HG03139 (cell line): ENCODE data around the gene AK8.

Experiments used
- ATAC-seq: cut with Tn5 transposase; IDR thresholded peaks from one replicate; pipeline ENCODE4 v1.9.1; 2021; ENCODE audit not compliant: unreplicated experiment

Gene AK8, protein sequence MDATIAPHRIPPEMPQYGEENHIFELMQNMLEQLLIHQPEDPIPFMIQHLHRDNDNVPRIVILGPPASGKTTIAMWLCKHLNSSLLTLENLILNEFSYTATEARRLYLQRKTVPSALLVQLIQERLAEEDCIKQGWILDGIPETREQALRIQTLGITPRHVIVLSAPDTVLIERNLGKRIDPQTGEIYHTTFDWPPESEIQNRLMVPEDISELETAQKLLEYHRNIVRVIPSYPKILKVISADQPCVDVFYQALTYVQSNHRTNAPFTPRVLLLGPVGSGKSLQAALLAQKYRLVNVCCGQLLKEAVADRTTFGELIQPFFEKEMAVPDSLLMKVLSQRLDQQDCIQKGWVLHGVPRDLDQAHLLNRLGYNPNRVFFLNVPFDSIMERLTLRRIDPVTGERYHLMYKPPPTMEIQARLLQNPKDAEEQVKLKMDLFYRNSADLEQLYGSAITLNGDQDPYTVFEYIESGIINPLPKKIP

GRCh38 chr9:132877824-132878694 is at the start of gene AK8:
TSS of gene AK8 (minus strand) at chr9:132878284. CDS start at chr9:132878255, 29 bp downstream.
- ATAC-seq = no peak

DNA sequence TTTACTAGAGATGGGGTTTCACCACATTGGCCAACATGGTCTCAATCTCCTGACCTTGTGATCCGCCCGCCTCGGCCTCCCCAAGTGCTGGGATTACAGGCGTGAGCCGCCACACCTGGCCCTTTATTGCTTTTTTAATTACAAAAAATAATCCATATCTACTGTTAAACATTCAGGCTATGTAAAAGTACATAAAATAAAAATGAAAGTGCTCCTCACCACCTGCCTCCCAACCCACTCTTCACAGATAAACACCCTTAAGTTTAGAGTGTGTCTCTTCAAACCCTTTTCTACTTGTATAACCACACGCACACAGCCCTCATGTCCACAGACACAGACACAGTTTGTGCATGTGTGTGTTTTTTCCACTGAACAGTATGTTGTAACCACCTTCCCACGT is 49.6 kb upstream of the AK8 start:
- no peak for ATAC-seq

DNA sequence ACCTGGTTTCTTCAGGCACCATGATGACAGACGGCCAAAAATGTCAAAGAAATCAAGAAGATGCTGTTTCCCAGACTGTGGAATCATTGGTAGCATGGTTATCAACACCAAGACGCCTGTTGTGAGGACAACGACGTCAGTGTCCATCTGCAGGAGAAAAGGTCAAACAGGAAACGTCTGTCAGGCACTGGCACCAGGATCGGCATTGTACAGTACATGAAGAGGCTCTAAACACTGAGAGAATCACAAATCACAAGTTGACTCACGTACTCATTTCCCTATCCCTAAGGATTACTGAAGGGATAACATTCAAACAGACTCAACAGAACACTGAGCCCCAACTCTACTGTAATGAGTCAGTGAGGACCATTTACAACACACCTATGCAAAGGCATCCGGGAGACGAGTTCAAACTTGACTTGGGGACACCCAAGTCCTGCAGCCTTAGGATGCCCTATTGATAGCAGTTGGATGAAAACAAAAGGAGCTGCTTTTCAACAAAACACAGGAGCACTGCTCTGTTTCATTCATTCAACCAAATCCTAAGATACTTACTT is 45.3 kb upstream of the AK8 start:
- ATAC-seq = no peak

DNA sequence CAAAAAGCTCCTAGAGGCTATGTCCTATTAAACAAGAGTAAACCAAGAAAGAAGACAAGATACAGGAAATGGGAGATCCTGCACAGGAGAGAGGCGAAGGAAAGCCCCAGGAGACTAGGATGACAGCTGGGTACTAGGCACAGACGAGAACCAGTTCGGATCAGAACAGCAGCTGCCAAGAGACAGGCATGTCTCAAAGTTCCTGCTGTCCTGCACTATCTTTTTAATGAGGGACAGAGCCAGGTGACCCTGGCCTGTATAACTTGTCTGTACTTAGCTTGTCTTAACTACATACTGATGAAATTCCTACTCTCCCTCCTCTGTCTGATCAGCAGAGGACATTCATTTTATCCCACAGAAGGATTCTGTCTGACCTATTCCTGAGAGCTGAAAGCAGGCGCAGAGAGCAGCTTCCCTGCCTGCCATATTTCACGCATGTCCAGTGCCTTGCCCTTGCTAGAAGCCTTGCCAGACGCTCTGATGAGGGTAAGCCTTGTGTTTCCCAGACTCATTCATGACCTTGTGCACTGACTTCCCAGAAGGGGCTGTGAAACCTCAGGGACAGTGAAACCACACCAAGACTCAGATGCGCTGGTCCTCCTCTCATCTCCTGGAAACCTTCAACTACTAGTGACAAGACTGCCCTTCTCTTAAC is 41.7 kb upstream of the AK8 start:
- no peak for ATAC-seq

- ATAC-seq = no peak
These were observed 36.8 kb upstream of the AK8 start for GRCh38 chr9:132914924-132915323.

- no peak for ATAC-seq
These were observed 34.0 kb upstream of the AK8 start for GRCh38 chr9:132912131-132912530.

- ATAC-seq = no peak
These were observed 32.3 kb upstream of the AK8 start for GRCh38 chr9:132910376-132910775.

- no peak for ATAC-seq
These were observed 31.2 kb upstream of the AK8 start for GRCh38 chr9:132909311-132909710.

- no peak for ATAC-seq
These were observed 30.6 kb upstream of the AK8 start for GRCh38 chr9:132908635-132909034.

DNA sequence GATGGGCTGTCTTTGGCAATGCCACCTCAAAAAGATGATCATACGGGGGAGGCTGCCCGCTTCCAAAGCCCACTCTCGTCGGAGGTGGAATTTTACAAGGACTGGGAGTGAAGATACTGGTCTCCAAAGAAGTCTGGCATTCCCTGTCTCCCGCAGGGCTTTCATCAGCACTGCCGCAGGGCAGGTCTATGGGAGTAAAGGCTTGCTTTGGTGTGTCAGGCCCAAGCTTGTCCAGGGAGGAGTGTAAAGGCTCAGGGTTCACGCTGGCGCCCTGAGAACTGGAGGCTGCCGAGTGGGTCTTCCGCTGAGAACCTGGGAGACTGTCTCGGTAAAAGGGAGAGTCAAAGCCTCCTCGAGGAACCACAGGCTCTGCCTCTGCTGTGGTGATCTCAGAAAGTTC is 27.6 kb upstream of the AK8 start:
- no peak for ATAC-seq

GRCh38 chr9:132903574-132904492 is 25.7 kb upstream of the AK8 start:
- no peak for ATAC-seq

GRCh38 chr9:132901858-132902831 is 24.1 kb upstream of the AK8 start:
- ATAC-seq = no peak

DNA sequence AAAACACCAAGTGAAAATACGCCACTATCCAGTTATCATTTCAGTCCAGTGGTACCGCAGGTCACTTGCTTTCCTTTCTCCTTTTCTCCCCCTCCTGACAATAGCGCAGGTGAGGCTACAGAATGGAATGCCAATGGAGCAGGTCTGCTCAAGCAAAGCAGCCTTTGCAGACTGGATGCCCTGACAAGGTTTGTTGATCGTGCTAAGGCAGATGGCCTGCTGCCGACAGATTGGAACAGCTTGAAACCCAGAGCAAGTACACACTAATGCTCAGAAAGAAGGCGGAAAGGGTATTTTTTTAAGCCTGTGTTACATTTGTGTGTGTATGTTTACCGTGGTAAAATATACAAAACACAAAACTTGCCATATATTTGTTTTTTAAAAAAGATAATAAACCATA is 20.0 kb upstream of the AK8 start:
- no peak for ATAC-seq

DNA sequence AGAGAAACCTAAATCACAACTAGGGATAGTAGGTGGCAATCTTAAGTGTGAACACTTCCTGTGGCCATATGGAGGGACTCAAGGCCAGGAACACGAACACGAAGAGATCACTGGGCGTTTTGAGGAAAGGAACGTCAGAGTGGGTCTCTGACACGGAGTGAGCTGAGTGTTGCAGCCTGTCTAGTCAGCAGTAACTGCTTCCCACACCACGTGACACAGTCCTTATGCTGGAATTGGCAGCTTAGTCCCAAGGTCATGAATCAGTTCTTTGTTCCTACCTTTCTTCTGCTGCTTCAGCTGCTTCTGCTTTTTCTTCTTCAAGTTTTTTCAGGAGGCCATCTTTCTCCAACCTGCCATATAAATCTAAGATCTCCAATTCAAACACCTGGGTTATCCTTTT is 18.8 kb upstream of the AK8 start:
- ATAC-seq = no peak

DNA sequence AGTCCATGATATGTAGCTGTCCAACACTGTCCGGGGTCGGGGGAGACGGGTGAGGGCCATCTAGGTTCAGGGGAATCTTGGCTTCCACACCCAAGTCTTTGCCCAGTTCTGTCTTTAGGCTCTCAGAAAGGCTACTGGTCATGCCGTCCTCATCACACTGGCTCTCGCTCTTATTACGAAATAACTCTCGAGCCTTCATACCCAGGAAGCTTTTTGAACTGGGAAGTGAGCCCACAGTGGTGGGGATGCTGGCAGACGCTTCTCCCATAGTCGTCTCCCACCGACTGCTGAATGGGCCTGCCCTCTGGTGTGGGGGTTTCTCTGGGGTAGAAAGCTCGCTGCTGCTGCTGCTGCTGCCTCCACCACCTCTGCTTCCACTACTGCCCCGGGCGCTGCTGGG is 18.2 kb upstream of the AK8 start:
- no peak for ATAC-seq

GRCh38 chr9:132894862-132895835 is 17.1 kb upstream of the AK8 start:
- ATAC-seq = no peak

DNA sequence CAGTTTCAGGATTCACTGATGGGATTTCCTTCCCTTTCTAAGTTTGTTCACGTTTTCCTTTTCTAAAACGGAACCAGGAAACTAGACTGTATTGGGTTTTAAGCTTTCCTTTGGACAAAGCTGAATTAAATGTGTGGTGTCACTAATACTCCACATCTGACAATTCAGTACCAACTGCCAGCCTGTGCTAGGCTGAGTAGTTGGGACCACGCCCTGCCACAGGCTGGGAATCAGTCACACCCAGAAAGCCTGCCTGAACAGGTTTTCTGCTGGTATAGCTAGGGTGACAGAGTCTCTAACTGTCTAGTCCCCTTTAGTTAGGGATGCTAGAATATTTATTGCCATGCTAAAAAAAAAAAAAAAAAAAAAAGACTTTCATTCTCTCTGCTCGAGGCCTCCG is 16.3 kb upstream of the AK8 start:
- ATAC-seq = no peak

DNA sequence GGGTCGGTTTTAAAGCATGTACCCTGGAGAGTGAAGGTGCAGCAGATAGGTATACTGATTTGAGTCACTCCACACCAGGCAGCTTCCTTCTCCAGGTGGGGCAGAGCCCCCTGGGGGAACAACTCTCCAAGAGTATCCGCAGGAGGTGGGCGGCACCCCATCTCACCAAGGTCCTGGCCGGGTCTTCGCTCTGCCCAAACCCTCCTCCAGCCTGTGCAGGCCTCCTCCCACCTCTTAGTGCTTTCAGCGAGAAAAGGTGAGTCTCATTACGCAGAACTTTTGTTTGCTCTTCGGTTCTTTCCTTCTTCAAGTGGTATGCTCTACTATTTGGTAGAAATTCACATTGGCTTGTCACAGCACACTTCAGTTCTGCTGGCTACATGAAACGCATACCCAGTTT is 14.3 kb upstream of the AK8 start:
- ATAC-seq = no peak
